SU-DHL-6 (cell line): Measurements from ENCODE around the gene KCNK1.

Source experiments
- CTCF ChIP-seq: fragments of 200-600 bp; sonication (generic); IDR thresholded peaks from one replicate; pipeline ENCODE4 v1.5.1; 2017; ENCODE audit warnings: antibody characterized with exemption, mild to moderate bottlenecking, low read length, moderate library complexity; ENCODE audit not compliant: insufficient read depth, poor library complexity, severe bottlenecking
- EZH2phosphoT487 ChIP-seq: fragments of 200-600 bp; sonication (generic), shearing (Covaris generic); conservative IDR thresholded peaks from 2 replicates; pipeline ENCODE4 v1.6.1; 2018; ENCODE audit warnings: mild to moderate bottlenecking, antibody characterized with exemption, low read length, moderate library complexity, mixed read lengths

GRCh38 chr1:233647073-233647472, 33.2 kb downstream of the KCNK1 start:
- TF ChIP-seq CTCF (no peak), EZH2phosphoT487 (no peak)
